Vagina (tissue), 2 donors: ENCODE measurements around the gene F11. TPM values are rescaled to one million over a fixed set of nuclear protein-coding genes. Genes with fewer than 3 reads are reported as not detected.
"Not testable (repeated sequence)": the region's sequence is repeated elsewhere in the genome, so short reads cannot be mapped to it uniquely, and the experiment has no call there.

Experiments
- DNase-seq, 2 donors: peaks; one replicate each; pipeline ENCODE4 v3.0.0-alpha.2; 2017; ENCODE audit errors: extremely low spot score in 2 of 2
- H3K27ac ChIP-seq: fragments of 200-600 bp; sonication (generic); one replicate; pipeline ENCODE4 v1.5.1; 2019
- H3K27me3 ChIP-seq: fragments of 200-600 bp; sonication (generic); one replicate; pipeline ENCODE4 v1.5.1; 2019
- H3K36me3 ChIP-seq, 2 donors: fragments of 200-600 bp; sonication (generic); one replicate each; pipeline ENCODE4 v1.5.1; 2017 to 2019
- H3K4me1 ChIP-seq: fragments of 200-600 bp; sonication (generic); one replicate; pipeline ENCODE4 v1.5.1; 2019
- H3K4me3 ChIP-seq, 2 donors: fragments of 200-600 bp; sonication (generic); 1 replicate in 1 of 2; 2 replicates in 1 of 2; pipeline ENCODE4 v1.5.1; 2016 to 2019
- H3K9me3 ChIP-seq: fragments of 200-600 bp; sonication (generic); one replicate; pipeline ENCODE4 v1.5.1; 2019
- CTCF ChIP-seq, 3 experiments: fragments of 450-650 bp in 2 of 3; fragments of 200-600 bp in 1 of 3; sonication (generic) in 1 of 3; IDR thresholded peaks; one replicate each; pipeline ENCODE4 v1.5.1; 2017 to 2019; ENCODE audit warnings: antibody characterized with exemption in 3 of 3, mild to moderate bottlenecking in 2 of 3, moderate library complexity in 2 of 3
- POLR2A ChIP-seq, 2 donors: fragments of 450-650 bp; IDR thresholded peaks; one replicate each; pipeline ENCODE4 v1.6.1; 2017; ENCODE audit warnings: antibody characterized with exemption in 2 of 2, mild to moderate bottlenecking in 2 of 2, moderate library complexity in 2 of 2
- POLR2AphosphoS5 ChIP-seq, 2 donors: sonication (generic); formaldehyde crosslinking; IDR thresholded peaks; one replicate each; pipeline ENCODE4 v1.9.0; 2017; ENCODE audit warnings: antibody characterized with exemption in 2 of 2, mild to moderate bottlenecking in 2 of 2, low read depth in 1 of 2; ENCODE audit not compliant: insufficient read depth in 1 of 2
- intact Hi-C: fragments of 100-400 bp; cut with DNase I; formaldehyde crosslinking; loops from one replicate; pipeline ENCODE4 v1.15.1; 2023
- total RNA-seq: library from RNA; depleted of rRNA; stranded (reverse); fragments of >200 nt; gene quantifications from one replicate; pipeline ENCODE4 v1.2.3, GENCODE V29; 2016

Gene F11
- total RNA-seq, 1 donor from 2014 or later, result not detected

GRCh38 chr4:186307916-186308315 is 41.9 kb downstream of the F11 start:
- H3K36me3 ChIP-seq, result no peaks in the 10 kb centered on the region
- no peaks in the 10 kb centered on the region for H3K27me3 ChIP-seq
- no peaks in the 10 kb centered on the region for H3K9me3 ChIP-seq
- intact Hi-C loops, result no loop called here
- TF ChIP-seq CTCF (IDR thresholded peaks at IDR 0.05), result no peak
- no peak for TF ChIP-seq POLR2A (IDR thresholded peaks at IDR 0.05)
- no peak for TF ChIP-seq POLR2AphosphoS5 (IDR thresholded peaks at IDR 0.05; ENCODE audit: insufficient read depth in 1 of 2, low read depth in 1 of 2)
- no peak overlapping the region for H3K27ac ChIP-seq
- no peak overlapping the region for H3K4me3 ChIP-seq
- DNase-seq, result no peak
- no peaks in the 10 kb centered on the region for H3K4me1 ChIP-seq

- no peaks in the 10 kb centered on the region for H3K27me3 ChIP-seq
- intact Hi-C loops, result no loop called here
- H3K4me3 ChIP-seq, result no peak overlapping the region
- no peak overlapping the region for H3K27ac ChIP-seq
- DNase-seq, result no peak
- TF ChIP-seq POLR2A (IDR thresholded peaks at IDR 0.05) (no peak), POLR2AphosphoS5 (IDR thresholded peaks at IDR 0.05; ENCODE audit: insufficient read depth in 1 of 2, low read depth in 1 of 2) (no peak), CTCF (IDR thresholded peaks at IDR 0.05) (no peak)
- no peaks in the 10 kb centered on the region for H3K4me1 ChIP-seq
- no peaks in the 10 kb centered on the region for H3K36me3 ChIP-seq
- H3K9me3 ChIP-seq, result no peaks in the 10 kb centered on the region
Observed at GRCh38 chr4:186318481-186318880, 52.5 kb downstream of the F11 start.

GRCh38 chr4:186324660-186325059 is 58.7 kb downstream of the F11 start:
- H3K4me1 ChIP-seq, intact Hi-C loops, DNase-seq, H3K27ac ChIP-seq, H3K9me3 ChIP-seq, H3K4me3 ChIP-seq, H3K36me3 ChIP-seq, H3K27me3 ChIP-seq: not testable (repeated sequence)

- intact Hi-C loops, result no loop called here
- no peaks in the 10 kb centered on the region for H3K27me3 ChIP-seq
Observed at GRCh38 chr4:186326391-186326790, 60.4 kb downstream of the F11 start.

GRCh38 chr4:186329372-186329771 is 63.4 kb downstream of the F11 start:
- H3K4me3 ChIP-seq, result no peak overlapping the region
- TF ChIP-seq POLR2AphosphoS5 (IDR thresholded peaks at IDR 0.05; ENCODE audit: insufficient read depth in 1 of 2, low read depth in 1 of 2), result no peak
- no peak for TF ChIP-seq CTCF (IDR thresholded peaks at IDR 0.05)
- no peak for TF ChIP-seq POLR2A (IDR thresholded peaks at IDR 0.05)
- no peaks in the 10 kb centered on the region for H3K9me3 ChIP-seq
- no peak overlapping the region for H3K27ac ChIP-seq
- H3K4me1 ChIP-seq, result no peaks in the 10 kb centered on the region
- H3K27me3 ChIP-seq, result no peaks in the 10 kb centered on the region
- H3K36me3 ChIP-seq, result no peaks in the 10 kb centered on the region
- no peak for DNase-seq
- intact Hi-C loops, result no loop called here

More at GRCh38 chr4:186326391-186326790, 60.4 kb downstream of the F11 start:
- no peak for TF ChIP-seq POLR2A (IDR thresholded peaks at IDR 0.05)
- no peak for TF ChIP-seq POLR2AphosphoS5 (IDR thresholded peaks at IDR 0.05; ENCODE audit: insufficient read depth in 1 of 2, low read depth in 1 of 2)
- TF ChIP-seq CTCF (IDR thresholded peaks at IDR 0.05), result no peak
- Histone ChIP-seq H3K36me3 (no peaks in the 10 kb centered on the region), H3K4me1 (no peaks in the 10 kb centered on the region), H3K9me3 (no peaks in the 10 kb centered on the region), H3K4me3 (no peak overlapping the region), H3K27ac (no peak overlapping the region)
- DNase-seq, result no peak

GRCh38 chr4:186330368-186330767 is 64.4 kb downstream of the F11 start:
- no peak for TF ChIP-seq POLR2A (IDR thresholded peaks at IDR 0.05)
- TF ChIP-seq CTCF (IDR thresholded peaks at IDR 0.05), result no peak
- TF ChIP-seq POLR2AphosphoS5 (IDR thresholded peaks at IDR 0.05; ENCODE audit: insufficient read depth in 1 of 2, low read depth in 1 of 2), result no peak
- H3K27me3 ChIP-seq, result no peaks in the 10 kb centered on the region
- H3K4me1 ChIP-seq, result no peaks in the 10 kb centered on the region
- DNase-seq, result no peak
- H3K9me3 ChIP-seq, result no peaks in the 10 kb centered on the region
- no peak overlapping the region for H3K27ac ChIP-seq
- intact Hi-C loops, result no loop called here
- no peak overlapping the region for H3K4me3 ChIP-seq
- no peaks in the 10 kb centered on the region for H3K36me3 ChIP-seq
